Medulla oblongata (tissue), 1 donor: ENCODE data around the gene IP6K2.
A peak's percentile ranks its signal among the peaks of the same experiment; 100 is the strongest.
"Not testable (repeated sequence)": the region's sequence is repeated elsewhere in the genome, so short reads cannot be mapped to it uniquely, and the experiment has no call there.

ENCODE experiments used
- DNase-seq: peaks from one replicate; pipeline ENCODE4 v3.0.0-alpha.2; 2015; ENCODE audit errors: extremely low spot score

IP6K2 gene

GRCh38 chr3:48716982-48717746 is at the start of gene IP6K2:
Gene IP6K2, minus strand, starts transcription at chr3:48717221. Its CDS starts 21,930 bp downstream, at chr3:48695291.
- DNase-seq: peak; percentile 99

GRCh38 chr3:48765376-48765775 is 48.4 kb upstream of the IP6K2 start:
- DNase-seq: peak; percentile 48

- no peak for DNase-seq
Measured at GRCh38 chr3:48762816-48763215, 45.8 kb upstream of the IP6K2 start.

GRCh38 chr3:48759991-48760540 is 43.0 kb upstream of the IP6K2 start:
- DNase-seq: not testable (repeated sequence)

GRCh38 chr3:48759531-48759930 is 42.5 kb upstream of the IP6K2 start:
- DNase-seq: not testable (repeated sequence)

- no peak for DNase-seq
Measured at GRCh38 chr3:48759071-48759470, 42.0 kb upstream of the IP6K2 start.

GRCh38 chr3:48756640-48757039 is 39.6 kb upstream of the IP6K2 start:
- DNase-seq: peak; percentile 11

GRCh38 chr3:48750856-48751255 is 33.8 kb upstream of the IP6K2 start:
- DNase-seq: peak; percentile 31

- peak; percentile 86 for DNase-seq
Measured at GRCh38 chr3:48748754-48749153, 31.7 kb upstream of the IP6K2 start.

GRCh38 chr3:48747706-48748105 is 30.7 kb upstream of the IP6K2 start:
- peak; percentile 58 for DNase-seq

GRCh38 chr3:48747015-48747615 is 30.1 kb upstream of the IP6K2 start:
- peak; percentile 88 for DNase-seq

- DNase-seq: no peak
Measured at GRCh38 chr3:48743773-48744172, 26.8 kb upstream of the IP6K2 start.

- DNase-seq: not testable (repeated sequence)
Measured at GRCh38 chr3:48741226-48741625, 24.2 kb upstream of the IP6K2 start.

- DNase-seq: peak; percentile 95
Measured at GRCh38 chr3:48739955-48740823, 23.2 kb upstream of the IP6K2 start.

- no peak for DNase-seq
Measured at GRCh38 chr3:48739617-48739954, 22.6 kb upstream of the IP6K2 start.

GRCh38 chr3:48738926-48739616 is 22.1 kb upstream of the IP6K2 start:
- DNase-seq: no peak

- DNase-seq: no peak
Measured at GRCh38 chr3:48738144-48738536, 21.1 kb upstream of the IP6K2 start.

GRCh38 chr3:48735075-48735767 is 18.2 kb upstream of the IP6K2 start:
- DNase-seq: not testable (repeated sequence)

GRCh38 chr3:48734541-48734940 is 17.5 kb upstream of the IP6K2 start:
- not testable (repeated sequence) for DNase-seq

GRCh38 chr3:48733752-48734518 is 16.9 kb upstream of the IP6K2 start:
- DNase-seq: not testable (repeated sequence)
